Stimulated activated naive CD8-positive, alpha-beta T cell treated with anti-CD3 and anti-CD28 coated beads, Interleukin-15, Interleukin-2, amounts not matched to agents 100 ng/mL and 50 ng/mL, for 24 hours (primary cell): ENCODE data around the gene ADCY9.
A peak's percentile ranks its signal among the peaks of the same experiment; 100 is the strongest.

Experiments used
- H3K27ac Mint-ChIP-seq: one replicate; pipeline ENCODE4 v1.8.0; 2021; ENCODE audit warnings: mild to moderate bottlenecking, mixed read lengths
- H3K27me3 Mint-ChIP-seq: one replicate; pipeline ENCODE4 v1.8.0; 2021; ENCODE audit warnings: mixed read lengths
- H3K36me3 Mint-ChIP-seq: one replicate; pipeline ENCODE4 v1.8.0; 2021; ENCODE audit warnings: low read depth, mixed read lengths
- H3K4me1 Mint-ChIP-seq: one replicate; pipeline ENCODE4 v1.8.0; 2021; ENCODE audit warnings: low read depth, mixed read lengths
- H3K4me3 Mint-ChIP-seq: one replicate; pipeline ENCODE4 v1.8.0; 2021; ENCODE audit warnings: mild to moderate bottlenecking, mixed read lengths
- H3K9me3 Mint-ChIP-seq: one replicate; pipeline ENCODE4 v1.8.0; 2021; ENCODE audit warnings: mixed read lengths

ADCY9 gene

DNA sequence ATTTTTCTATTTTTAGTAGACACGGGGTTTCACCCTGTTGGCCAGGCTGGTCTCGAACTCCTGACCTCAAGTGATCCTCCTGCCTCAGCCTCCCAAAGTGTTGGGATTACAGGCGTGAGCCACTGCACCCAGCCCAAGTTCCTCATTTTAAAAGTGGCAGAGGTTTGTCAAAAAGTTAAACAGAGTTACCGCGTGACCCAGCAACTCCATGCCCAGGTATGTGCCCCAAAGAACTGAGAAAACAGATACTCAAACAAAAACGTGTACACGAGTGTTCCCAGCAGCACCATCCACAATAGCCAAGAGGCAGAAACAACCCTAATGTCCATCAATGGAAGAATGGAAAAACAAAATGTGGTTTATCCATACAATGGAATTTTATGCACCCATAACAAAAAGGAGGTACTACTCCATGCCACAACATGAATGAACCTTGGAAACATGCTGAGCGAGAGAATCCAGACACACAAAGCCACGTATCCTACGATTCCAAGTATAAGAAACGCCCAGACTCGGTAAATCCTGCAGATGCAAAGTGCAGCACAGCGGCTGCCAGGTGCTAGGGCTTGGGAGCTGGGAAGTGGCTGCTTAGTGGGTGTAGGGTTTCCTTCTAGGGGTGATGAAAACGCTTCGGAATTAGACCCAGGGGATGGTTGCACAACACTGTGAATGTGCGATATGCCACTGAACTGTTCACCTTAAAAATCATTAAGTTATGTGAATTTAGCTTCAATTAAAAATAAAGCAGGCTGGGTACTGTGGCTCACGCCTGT, 24.8 kb downstream of the ADCY9 start:
- H3K36me3 Mint-ChIP-seq, result no peaks in the 10 kb centered on the region
- H3K4me3 Mint-ChIP-seq, result no peak overlapping the region
- no peak overlapping the region for H3K27ac Mint-ChIP-seq
- no peaks in the 10 kb centered on the region for H3K9me3 Mint-ChIP-seq
- peaks cover 8% of the 10 kb centered on the region for H3K4me1 Mint-ChIP-seq
- H3K27me3 Mint-ChIP-seq, result peaks cover 3% of the 10 kb centered on the region

DNA sequence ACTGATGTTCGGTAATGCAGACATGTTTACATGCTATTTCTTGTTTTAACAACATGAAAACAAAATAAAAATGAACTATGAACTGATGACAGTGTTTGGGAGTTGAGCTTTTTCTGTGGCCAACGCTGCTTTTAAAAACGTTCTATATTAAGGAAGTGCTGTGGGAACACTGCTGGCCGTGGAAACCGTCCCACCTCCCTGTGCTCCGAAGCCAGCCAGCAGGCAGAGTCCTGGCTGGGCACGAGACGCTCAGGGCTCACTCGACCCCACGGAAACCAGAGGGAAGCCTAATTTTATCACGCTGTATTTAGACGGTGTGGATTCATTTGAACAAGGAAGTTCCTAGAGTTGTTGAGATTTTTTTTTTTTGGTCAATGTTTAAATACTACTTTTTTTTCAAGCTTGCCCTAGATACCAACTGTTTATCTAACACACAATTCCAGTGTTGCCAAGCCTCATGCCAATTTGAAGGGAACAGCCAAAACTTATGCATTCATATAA, 25.8 kb downstream of the ADCY9 start:
- Mint-ChIP-seq H3K36me3 (no peaks in the 10 kb centered on the region), H3K27ac (peak overlapping the region; percentile 54), H3K4me1 (peaks cover 4% of the 10 kb centered on the region), H3K9me3 (no peaks in the 10 kb centered on the region), H3K4me3 (no peak overlapping the region), H3K27me3 (peaks cover 3% of the 10 kb centered on the region)

DNA sequence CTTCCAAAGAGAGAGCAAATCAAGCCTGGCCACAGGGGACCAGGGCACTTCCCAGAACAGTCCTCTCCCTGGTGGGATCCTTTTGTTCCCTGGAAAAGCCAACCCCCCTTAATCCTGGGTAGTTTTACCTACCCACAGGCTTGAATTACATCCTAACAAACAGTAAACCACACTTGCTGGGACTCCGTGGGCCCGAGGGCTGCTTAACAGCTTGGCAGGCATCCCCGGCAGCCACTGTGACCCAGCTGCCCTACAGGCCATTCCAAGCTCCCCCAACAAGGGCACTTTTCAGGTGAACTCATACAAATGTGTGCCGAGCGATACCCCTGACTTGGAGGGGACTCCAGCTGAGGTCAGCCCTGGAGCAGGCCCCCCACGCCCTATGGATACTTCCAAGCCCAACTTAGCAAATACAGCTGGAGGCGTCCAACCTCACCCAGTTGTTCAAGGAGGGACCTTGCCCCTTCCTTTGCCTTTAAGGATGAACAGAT, 26.4 kb downstream of the ADCY9 start:
- Mint-ChIP-seq H3K27me3 (peaks cover 3% of the 10 kb centered on the region), H3K4me1 (peaks cover 4% of the 10 kb centered on the region), H3K27ac (no peak overlapping the region), H3K36me3 (no peaks in the 10 kb centered on the region), H3K4me3 (no peak overlapping the region), H3K9me3 (no peaks in the 10 kb centered on the region)

DNA sequence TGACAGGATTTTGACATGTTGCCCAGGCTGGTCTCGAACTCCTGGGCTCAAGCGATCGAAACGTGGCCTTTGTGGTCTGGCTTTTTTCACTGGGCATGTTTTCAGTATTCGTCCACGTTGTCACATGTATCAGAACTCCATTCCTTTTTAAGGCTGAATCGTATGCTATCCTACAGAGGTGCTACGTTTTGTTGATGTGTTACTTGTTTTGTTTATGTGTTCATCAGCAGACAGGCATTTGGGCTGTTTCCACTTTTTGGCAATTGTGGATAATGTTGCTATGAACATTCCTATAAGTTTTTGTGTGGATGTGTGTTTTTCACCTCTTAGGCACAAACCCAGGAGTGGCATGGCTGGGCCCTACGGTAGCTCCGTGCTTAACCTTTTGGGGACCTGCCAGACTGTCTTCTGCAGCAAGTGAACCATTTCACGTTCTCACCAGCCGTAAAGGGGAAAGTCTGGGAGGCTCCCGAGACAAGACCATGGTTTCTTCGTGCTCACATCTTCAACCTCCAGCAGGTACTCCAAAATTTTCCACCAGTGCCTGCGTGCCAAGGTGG, 26.9 kb downstream of the ADCY9 start:
- Mint-ChIP-seq H3K9me3 (no peaks in the 10 kb centered on the region), H3K36me3 (no peaks in the 10 kb centered on the region)

DNA sequence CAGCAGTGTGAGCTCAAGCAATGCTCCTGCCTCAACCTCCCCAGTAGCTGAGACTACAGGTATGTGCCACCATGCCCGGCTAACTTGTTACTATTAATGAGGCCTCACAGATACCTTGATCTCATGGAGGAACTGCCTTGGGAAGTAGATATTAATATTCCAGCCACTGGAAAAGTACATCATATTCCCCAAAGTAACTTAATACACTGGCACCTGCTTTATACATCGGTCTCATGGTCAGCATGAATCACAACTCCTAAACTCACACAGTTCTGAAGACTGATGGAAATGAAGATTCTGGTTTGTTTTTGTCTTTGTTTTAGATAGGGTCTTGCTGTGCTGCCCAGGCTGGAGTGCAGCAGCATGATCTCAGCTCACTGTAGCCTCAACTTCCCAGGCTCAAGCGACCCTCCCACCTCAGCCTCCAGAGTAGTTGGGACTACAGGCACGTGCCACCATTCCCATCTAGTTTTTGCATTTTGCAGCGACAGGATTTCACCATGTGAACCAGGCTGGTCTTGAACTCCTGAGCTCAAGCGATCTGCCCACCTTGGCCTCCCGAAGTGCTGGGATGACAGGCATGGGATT, 28.2 kb downstream of the ADCY9 start:
- Mint-ChIP-seq H3K36me3 (peaks cover 4% of the 10 kb centered on the region), H3K4me1 (peaks cover 4% of the 10 kb centered on the region), H3K4me3 (no peak overlapping the region), H3K9me3 (no peaks in the 10 kb centered on the region), H3K27ac (no peak overlapping the region), H3K27me3 (peaks cover 3% of the 10 kb centered on the region)

More for the DNA sequence above, 26.9 kb downstream of the ADCY9 start:
- no peak overlapping the region for H3K27ac Mint-ChIP-seq
- peaks cover 4% of the 10 kb centered on the region for H3K4me1 Mint-ChIP-seq
- H3K4me3 Mint-ChIP-seq, result no peak overlapping the region
- peaks cover 3% of the 10 kb centered on the region for H3K27me3 Mint-ChIP-seq

DNA sequence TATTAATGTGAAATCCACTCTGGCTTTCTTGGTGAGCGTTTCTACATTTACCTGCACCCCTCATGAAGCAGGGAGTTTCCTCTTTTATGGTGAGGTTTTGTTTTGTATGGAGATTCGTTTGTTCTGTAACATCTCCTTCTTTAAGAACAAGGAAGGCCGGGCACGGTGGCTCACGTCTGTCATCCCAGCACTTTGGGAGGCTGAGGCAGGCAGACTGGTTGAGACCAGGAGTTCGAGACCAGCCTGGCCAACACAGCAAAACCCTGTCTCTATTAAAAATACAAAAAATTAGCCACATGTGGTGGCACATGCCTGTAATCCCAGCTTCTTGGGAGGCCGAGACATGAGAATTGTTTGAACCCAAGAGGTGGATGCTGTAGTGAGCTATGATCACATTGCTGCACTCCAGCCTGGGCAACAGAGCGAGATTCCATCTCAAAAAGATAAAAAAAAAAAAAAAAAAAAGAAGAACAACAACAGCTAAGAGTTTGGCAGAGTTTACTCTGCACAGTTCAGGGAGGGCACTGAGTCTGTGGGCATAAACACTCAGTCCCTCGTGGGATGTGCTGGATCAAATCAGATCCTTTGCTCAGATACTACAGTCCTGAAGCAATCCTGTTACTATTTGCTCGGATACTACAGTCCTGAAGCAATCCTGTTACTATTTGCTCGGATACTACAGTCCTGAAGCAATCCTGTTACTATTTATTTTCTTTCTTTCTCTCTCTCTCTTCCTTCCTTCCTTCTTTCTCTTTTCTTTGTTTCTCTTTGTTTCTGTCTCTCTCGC, 28.9 kb downstream of the ADCY9 start:
- H3K27ac Mint-ChIP-seq, result no peak overlapping the region
- H3K4me3 Mint-ChIP-seq, result no peak overlapping the region
- H3K9me3 Mint-ChIP-seq, result no peaks in the 10 kb centered on the region
- H3K4me1 Mint-ChIP-seq, result peaks cover 11% of the 10 kb centered on the region
- no peaks in the 10 kb centered on the region for H3K27me3 Mint-ChIP-seq
- peaks cover 4% of the 10 kb centered on the region for H3K36me3 Mint-ChIP-seq

DNA sequence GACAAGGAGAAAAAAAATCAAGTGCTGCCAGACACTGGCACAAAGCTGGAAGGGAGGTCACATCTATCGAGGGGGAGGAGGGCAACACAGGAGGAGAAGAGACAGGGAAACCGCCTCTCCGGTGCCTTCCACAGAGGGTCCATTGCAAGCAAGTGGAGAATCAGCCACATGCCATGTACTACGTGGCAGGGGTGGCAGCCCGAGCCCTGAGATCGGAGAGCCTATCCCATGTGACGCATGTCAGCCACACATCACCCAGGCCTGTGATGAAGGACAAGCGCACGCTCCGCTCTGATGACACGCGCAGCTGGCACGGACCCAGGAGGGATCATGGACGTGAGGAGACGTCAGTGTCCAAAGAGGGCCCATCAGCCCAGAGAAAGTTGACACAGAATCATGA, 30.1 kb downstream of the ADCY9 start:
- Mint-ChIP-seq H3K9me3 (no peaks in the 10 kb centered on the region), H3K27me3 (no peaks in the 10 kb centered on the region), H3K27ac (no peak overlapping the region), H3K36me3 (peaks cover 4% of the 10 kb centered on the region), H3K4me1 (peaks cover 22% of the 10 kb centered on the region), H3K4me3 (no peak overlapping the region)

DNA sequence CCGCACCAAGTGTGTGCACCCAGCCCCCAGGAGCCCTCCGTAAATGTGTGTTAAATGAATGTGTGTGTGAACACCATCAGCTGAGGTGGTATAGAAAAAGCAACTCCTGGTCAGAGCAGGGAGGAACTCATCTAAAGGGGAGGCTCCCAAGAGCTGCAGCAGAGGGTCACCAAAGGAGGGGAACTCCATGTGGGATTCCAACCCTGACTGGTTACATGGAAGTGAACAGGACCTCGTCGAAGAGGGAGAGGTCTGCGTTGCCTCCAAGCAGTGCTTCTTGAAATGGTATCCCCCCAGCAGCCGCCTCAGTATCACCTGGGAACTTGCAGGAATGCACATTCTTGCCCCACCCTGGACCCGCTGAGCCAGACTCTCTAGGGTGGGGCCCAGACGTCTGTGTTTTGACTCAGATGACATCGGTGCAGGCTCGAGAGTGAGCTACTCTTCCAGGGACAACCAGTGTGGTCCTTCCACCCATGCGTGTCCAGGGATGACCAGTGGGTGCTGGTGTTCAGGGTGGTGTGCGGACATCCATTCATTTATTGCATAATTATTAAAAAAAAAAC, 30.8 kb downstream of the ADCY9 start:
- no peaks in the 10 kb centered on the region for H3K27me3 Mint-ChIP-seq
- peaks cover 4% of the 10 kb centered on the region for H3K36me3 Mint-ChIP-seq
- no peak overlapping the region for H3K27ac Mint-ChIP-seq
- peaks cover 28% of the 10 kb centered on the region for H3K4me1 Mint-ChIP-seq
- H3K4me3 Mint-ChIP-seq, result no peak overlapping the region
- H3K9me3 Mint-ChIP-seq, result no peaks in the 10 kb centered on the region

DNA sequence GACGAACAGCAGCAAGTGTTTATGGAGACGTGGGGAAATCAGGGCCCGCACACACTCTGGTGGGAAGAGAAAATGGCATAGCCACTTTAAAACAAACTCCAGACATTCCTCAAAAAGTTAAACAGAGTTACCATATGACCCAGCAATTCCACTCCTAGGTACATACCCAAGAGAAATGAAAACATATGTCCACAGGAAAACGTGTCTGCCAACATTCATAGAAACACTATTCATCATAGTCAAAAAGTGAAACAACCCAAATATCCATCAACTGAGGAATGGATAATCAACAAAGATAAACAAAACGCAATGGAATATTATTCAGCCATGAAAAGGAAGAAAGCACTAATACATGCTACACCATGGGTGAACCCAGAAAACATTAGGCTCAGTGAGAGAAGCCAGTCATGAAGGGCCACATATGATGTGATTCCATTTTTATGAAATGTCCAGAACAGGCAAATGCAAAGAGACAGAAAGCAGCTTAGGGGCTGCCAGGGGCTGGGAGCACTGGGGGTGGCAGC, 32.8 kb downstream of the ADCY9 start:
- H3K27ac Mint-ChIP-seq, result no peak overlapping the region
- H3K36me3 Mint-ChIP-seq, result peaks cover 4% of the 10 kb centered on the region
- H3K4me3 Mint-ChIP-seq, result no peak overlapping the region
- no peaks in the 10 kb centered on the region for H3K27me3 Mint-ChIP-seq
- peaks cover 34% of the 10 kb centered on the region for H3K4me1 Mint-ChIP-seq
- H3K9me3 Mint-ChIP-seq, result no peaks in the 10 kb centered on the region

DNA sequence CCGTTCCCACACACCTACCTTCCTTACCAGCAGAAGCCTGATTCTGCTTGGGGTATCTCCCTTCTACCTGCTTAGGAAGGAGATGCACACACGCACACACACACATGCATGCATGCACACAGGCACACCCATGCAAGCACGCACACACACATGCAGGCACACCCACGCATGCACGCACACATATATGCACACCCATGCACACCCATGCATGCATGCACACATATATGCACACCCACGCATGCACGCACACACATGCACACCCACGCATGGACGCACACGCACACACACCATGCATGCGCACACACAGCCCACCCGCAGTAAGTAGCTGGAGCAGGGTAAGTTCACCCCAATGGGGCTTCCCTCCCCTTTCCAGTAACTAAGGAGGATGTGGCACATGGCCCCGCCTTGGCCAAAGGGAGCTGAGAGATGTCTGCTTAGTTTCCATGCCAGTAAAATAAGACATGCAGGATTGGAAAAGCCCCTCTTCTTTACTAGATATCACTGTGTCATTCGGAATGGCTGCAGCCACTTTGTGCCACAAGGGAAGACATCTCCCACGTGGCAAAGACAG, 33.7 kb downstream of the ADCY9 start:
- Mint-ChIP-seq H3K9me3 (no peaks in the 10 kb centered on the region), H3K27ac (no peak overlapping the region), H3K4me1 (peaks cover 40% of the 10 kb centered on the region), H3K36me3 (peaks cover 4% of the 10 kb centered on the region), H3K27me3 (no peaks in the 10 kb centered on the region), H3K4me3 (no peak overlapping the region)

DNA sequence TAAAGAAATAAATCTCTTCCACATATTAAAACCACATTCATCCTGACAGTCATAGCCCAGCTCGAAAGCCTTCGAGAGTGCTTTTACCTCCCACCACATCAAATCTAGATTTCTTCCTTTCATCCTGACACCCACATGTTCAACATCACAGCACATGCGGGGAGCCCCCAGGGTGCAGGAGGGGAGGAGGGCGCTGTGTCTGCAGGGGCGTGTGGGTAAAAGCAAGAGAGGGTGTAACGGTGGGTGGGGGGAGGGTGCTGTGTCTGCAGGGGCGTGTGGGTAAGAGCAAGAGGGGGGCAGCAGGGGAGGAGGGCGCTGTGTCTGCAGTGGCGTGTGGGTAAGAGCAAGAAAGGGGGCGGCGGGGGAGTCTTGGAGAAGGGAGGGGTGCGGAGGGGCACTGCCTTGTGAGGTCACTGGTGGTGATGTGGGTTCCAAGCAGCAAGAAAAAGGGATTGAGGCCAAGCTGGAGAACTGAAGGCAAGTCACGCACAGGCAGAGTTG, 34.7 kb downstream of the ADCY9 start:
- H3K4me3 Mint-ChIP-seq, result peak overlapping the region; percentile 9
- no peaks in the 10 kb centered on the region for H3K27me3 Mint-ChIP-seq
- no peaks in the 10 kb centered on the region for H3K9me3 Mint-ChIP-seq
- H3K4me1 Mint-ChIP-seq, result peaks cover 46% of the 10 kb centered on the region
- H3K36me3 Mint-ChIP-seq, result peaks cover 7% of the 10 kb centered on the region
- no peak overlapping the region for H3K27ac Mint-ChIP-seq

DNA sequence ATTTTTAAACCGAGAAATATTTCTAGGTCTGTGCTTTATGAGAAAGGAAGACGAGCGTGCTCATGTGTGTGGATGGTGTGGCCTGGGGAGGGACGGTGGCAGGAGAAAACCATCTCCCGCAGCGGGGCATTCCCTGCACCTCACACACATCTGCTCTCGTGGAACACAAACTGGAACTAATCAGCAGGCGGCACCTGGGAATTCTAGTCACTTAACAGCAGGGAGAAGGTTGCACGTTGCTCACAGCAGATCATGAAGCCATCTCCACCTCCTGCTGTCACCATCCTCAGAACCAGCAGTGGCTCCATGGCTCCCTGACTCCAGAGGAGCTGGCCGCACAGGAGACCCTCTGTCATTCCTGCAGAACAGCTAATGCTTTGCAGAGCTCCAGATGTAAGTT, 35.2 kb downstream of the ADCY9 start:
- no peaks in the 10 kb centered on the region for H3K27me3 Mint-ChIP-seq
- H3K4me3 Mint-ChIP-seq, result no peak overlapping the region
- no peak overlapping the region for H3K27ac Mint-ChIP-seq
- peaks cover 46% of the 10 kb centered on the region for H3K4me1 Mint-ChIP-seq
- no peaks in the 10 kb centered on the region for H3K9me3 Mint-ChIP-seq
- peaks cover 7% of the 10 kb centered on the region for H3K36me3 Mint-ChIP-seq

DNA sequence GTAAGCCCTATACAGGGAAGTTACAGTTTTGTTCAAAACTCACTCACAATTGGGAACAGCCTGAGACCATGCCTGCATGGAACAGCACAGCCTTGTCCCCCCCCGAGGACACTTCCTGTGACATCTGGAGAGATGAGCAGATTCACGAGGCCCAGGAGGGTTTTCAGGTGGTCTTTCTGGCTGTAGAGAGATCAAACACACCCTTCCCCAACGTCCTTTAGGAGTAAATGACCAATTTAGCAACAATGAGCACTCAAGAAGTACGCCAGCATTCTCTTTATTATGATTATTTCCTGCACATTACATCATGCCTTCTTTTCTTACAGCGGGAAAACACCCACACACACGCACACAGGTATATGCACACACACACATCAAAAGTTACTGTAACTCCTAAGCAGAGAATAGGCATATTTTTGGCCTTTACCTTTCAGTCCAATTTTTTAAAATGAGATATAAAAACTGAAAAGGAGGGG, 39.0 kb downstream of the ADCY9 start:
- Mint-ChIP-seq H3K36me3 (peaks cover 3% of the 10 kb centered on the region), H3K4me3 (peak overlapping the region; percentile 32), H3K27me3 (no peaks in the 10 kb centered on the region), H3K27ac (peak overlapping the region; percentile 10), H3K4me1 (peaks cover 38% of the 10 kb centered on the region), H3K9me3 (no peaks in the 10 kb centered on the region)

DNA sequence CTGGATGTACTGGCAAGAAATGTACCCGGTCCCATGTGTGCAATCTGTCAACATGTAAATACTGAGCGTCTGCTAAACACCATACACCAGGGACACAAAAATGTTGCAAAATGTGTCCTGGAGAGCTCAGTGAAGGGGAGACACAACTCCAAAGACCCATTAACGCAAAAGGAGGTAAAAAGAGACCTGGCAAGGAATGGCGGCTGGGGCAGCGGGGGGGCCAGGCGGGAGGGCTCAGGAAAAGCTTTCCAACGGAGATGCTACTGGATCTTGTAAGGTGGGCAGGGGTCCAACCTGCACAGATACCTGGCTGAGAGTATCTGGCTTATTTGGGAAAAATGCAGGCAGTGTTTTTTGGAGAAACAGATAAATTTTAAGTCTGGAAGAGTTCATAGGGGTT, 40.7 kb downstream of the ADCY9 start:
- no peak overlapping the region for H3K4me3 Mint-ChIP-seq
- peaks cover 22% of the 10 kb centered on the region for H3K4me1 Mint-ChIP-seq
- peaks cover 3% of the 10 kb centered on the region for H3K36me3 Mint-ChIP-seq
- no peaks in the 10 kb centered on the region for H3K27me3 Mint-ChIP-seq
- H3K9me3 Mint-ChIP-seq, result no peaks in the 10 kb centered on the region
- no peak overlapping the region for H3K27ac Mint-ChIP-seq
